Measurements from ENCODE around the gene MYCBP2. TPM values are rescaled to one million over a fixed set of nuclear protein-coding genes. Genes with fewer than 3 reads are reported as not detected.

Gene MYCBP2
- total RNA-seq, 1 donor from 2014 or later: 264 TPM

GRCh38 chr13:77310161-77310560 is 16.7 kb downstream of the MYCBP2 start:
- no peaks in the 10 kb centered on the region for H3K36me3 ChIP-seq
- H3K27ac ChIP-seq: peak overlapping the region; percentile 41 to 60
- H3K9me3 ChIP-seq: no peaks in the 10 kb centered on the region
- H3K4me3 ChIP-seq: no peak overlapping the region
- H3K27me3 ChIP-seq: no peaks in the 10 kb centered on the region
- no peak for DNase-seq (ENCODE audit: low spot score in 2 of 2)
- no peak for TF ChIP-seq CTCF (IDR thresholded peaks at IDR 0.05)
- intact Hi-C loops (cut with DNase I): no loop called here
- peaks cover 9 to 58% of the 10 kb centered on the region in 2 donors for H3K4me1 ChIP-seq

GRCh38 chr13:77309254-77309653 is 17.6 kb downstream of the MYCBP2 start:
- no peak overlapping the region for H3K4me3 ChIP-seq
- H3K36me3 ChIP-seq: no peaks in the 10 kb centered on the region
- H3K27me3 ChIP-seq: no peaks in the 10 kb centered on the region
- intact Hi-C loops (cut with DNase I): no loop called here
- H3K27ac ChIP-seq: peak overlapping the region in 1 of 2 donors; percentile 41
- no peak for DNase-seq (ENCODE audit: low spot score in 2 of 2)
- no peaks in the 10 kb centered on the region for H3K9me3 ChIP-seq
- no peak for TF ChIP-seq CTCF (IDR thresholded peaks at IDR 0.05)
- H3K4me1 ChIP-seq: peaks cover 9 to 60% of the 10 kb centered on the region in 2 donors

DNA sequence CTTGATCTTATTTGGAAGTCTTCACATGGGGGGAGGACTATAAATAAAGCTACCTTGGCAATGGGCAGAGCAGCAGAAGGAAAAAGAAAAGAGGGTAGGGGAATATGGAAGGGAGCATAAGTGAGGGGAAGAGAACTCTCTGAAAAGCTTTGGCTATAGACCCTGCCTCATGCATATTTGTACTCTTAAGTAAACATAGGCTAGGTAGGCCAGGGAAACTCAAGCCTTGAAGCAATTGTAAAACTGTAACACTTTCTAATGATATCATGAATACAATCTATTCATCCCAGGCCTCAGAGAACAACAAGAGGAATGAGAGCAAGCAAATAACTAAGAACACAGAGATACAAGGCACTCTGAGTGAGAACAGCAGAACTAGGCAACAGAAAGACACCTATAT is 20.4 kb downstream of the MYCBP2 start:
- no peak for DNase-seq (ENCODE audit: low spot score in 2 of 2)
- H3K4me1 ChIP-seq: peaks cover 7 to 52% of the 10 kb centered on the region in 2 donors
- TF ChIP-seq CTCF (IDR thresholded peaks at IDR 0.05): no peak
- intact Hi-C loops (cut with DNase I): no loop called here
- no peaks in the 10 kb centered on the region for H3K9me3 ChIP-seq
- H3K27me3 ChIP-seq: no peaks in the 10 kb centered on the region
- H3K4me3 ChIP-seq: no peak overlapping the region
- H3K27ac ChIP-seq: peak overlapping the region; percentile 29 to 52
- no peaks in the 10 kb centered on the region for H3K36me3 ChIP-seq

- Histone ChIP-seq H3K27me3 (no peaks in the 10 kb centered on the region), H3K4me1 (peaks cover 0 to 45% of the 10 kb centered on the region in 2 donors), H3K4me3 (no peak overlapping the region), H3K27ac (peak overlapping the region; percentile 13 to 14), H3K9me3 (no peaks in the 10 kb centered on the region), H3K36me3 (no peaks in the 10 kb centered on the region)
- intact Hi-C loops (cut with DNase I): no loop called here
- TF ChIP-seq CTCF (IDR thresholded peaks at IDR 0.05): no peak
- no peak for DNase-seq (ENCODE audit: low spot score in 2 of 2)
Observed at GRCh38 chr13:77305266-77305665, 21.6 kb downstream of the MYCBP2 start.

DNA sequence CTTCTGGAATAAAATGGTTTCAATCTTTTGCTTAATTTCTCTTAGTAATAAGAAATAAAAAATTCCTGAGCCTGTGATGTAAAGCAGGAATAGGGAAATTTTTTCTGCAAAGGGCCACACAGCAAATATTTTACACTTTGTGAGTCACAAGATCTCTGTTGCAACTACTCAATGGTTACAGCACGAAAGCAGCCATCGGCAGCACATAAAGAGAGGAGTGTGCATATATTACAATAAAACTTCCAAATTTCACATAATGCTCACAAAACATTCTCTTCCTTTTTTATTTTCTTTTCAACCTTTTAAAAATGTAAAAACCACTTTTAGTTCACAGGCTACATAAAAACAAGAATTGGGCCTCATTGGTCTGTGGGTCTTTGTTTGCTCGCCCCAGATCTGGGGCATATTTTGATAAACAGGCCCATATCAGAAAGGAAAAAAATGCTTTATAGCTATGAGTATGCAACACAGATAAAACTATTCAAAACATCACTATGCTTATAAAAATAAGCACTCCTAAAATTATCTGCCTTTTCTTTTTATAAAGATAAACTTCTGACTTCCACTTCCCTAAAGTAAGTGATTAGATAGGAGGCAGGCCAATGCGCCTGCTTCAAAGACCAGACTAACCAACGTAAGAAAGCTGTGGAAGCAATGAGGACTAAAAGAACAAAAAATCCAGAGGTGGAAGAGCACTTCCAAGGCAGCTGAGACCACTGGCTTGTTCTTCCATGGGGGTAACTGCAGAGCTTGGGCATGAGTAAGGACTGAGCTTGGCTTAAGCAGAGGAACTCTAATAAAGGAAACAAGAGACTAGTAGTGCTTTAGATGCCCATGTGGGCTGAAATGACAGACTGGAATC is 26.5 kb downstream of the MYCBP2 start:
- H3K27ac ChIP-seq: peak overlapping the region; percentile 12 to 55
- no peaks in the 10 kb centered on the region for H3K9me3 ChIP-seq
- TF ChIP-seq CTCF (IDR thresholded peaks at IDR 0.05): no peak
- H3K4me1 ChIP-seq: peaks cover 3 to 32% of the 10 kb centered on the region in 2 donors
- no peak for DNase-seq (ENCODE audit: low spot score in 2 of 2)
- H3K36me3 ChIP-seq: no peaks in the 10 kb centered on the region
- no peaks in the 10 kb centered on the region for H3K27me3 ChIP-seq
- intact Hi-C loops (cut with DNase I): no loop called here
- peak overlapping the region; percentile 7 to 26 for H3K4me3 ChIP-seq

All from ascending aorta (tissue), 2 donors.